Sigmoid colon (tissue), 7 donors: ENCODE data around the gene SSTR5. TPM values are rescaled to one million over a fixed set of nuclear protein-coding genes. Genes with fewer than 3 reads are reported as not detected.

Experiments used
- DNase-seq: peaks from one replicate; pipeline ENCODE4 v3.0.0-alpha.2; 2019
- H3K27ac ChIP-seq, 4 donors: fragments of 200-600 bp; sonication (generic); one replicate each; pipeline ENCODE4 v1.5.1; 2016 to 2019; ENCODE audit warnings: mild to moderate bottlenecking in 1 of 4
- H3K27me3 ChIP-seq, 3 donors: fragments of 200-600 bp; sonication (generic); one replicate each; pipeline ENCODE4 v1.5.1; 2019; ENCODE audit warnings: mild to moderate bottlenecking in 1 of 3
- H3K36me3 ChIP-seq, 4 donors: fragments of 200-600 bp; sonication (generic); one replicate each; pipeline ENCODE4 v1.5.1; 2016 to 2019
- H3K4me1 ChIP-seq, 4 donors: fragments of 200-600 bp; sonication (generic); one replicate each; pipeline ENCODE4 v1.5.1; 2017 to 2019
- H3K4me3 ChIP-seq, 4 donors: fragments of 200-600 bp; sonication (generic); one replicate each; pipeline ENCODE4 v1.5.1; 2017 to 2019; ENCODE audit warnings: mild to moderate bottlenecking in 2 of 4, moderate library complexity in 1 of 4
- H3K9me3 ChIP-seq, 4 donors: fragments of 200-600 bp in 3 of 4; sonication (generic) in 3 of 4; one replicate each; pipeline versions ENCODE4 v1.5.1 to v1.6.1; 2013 to 2019
- CTCF ChIP-seq, 4 experiments: fragments of 450-650 bp in 3 of 4; fragments of 200-600 bp in 1 of 4; IDR thresholded peaks; one replicate each; pipeline ENCODE4 v1.5.1; 2016 to 2019; ENCODE audit warnings: antibody characterized with exemption in 4 of 4, mild to moderate bottlenecking in 3 of 4, moderate library complexity in 2 of 4
- EP300 ChIP-seq, 4 donors: sonication (generic); formaldehyde crosslinking; IDR thresholded peaks; one replicate each; pipeline ENCODE4 v1.6.1; 2017; ENCODE audit warnings: antibody characterized with exemption in 4 of 4
- POLR2A ChIP-seq, 2 donors: fragments of 450-650 bp; IDR thresholded peaks; one replicate each; pipeline ENCODE4 v1.6.1; 2016; ENCODE audit warnings: antibody characterized with exemption in 2 of 2, mild to moderate bottlenecking in 2 of 2, moderate library complexity in 2 of 2
- POLR2AphosphoS5 ChIP-seq, 4 donors: sonication (generic); formaldehyde crosslinking; IDR thresholded peaks; one replicate each; pipeline ENCODE4 v1.6.1; 2017; ENCODE audit warnings: antibody characterized with exemption in 4 of 4
- WGBS, 2 donors: extraction: QIAGEN DNeasy Blood & Tissue Kit; methylation state at CpG; one replicate each; pipeline ENCODE4 v1.1.7; 2013; 5-methylcytosine and 5-hydroxymethylcytosine counted together
- intact Hi-C: fragments of 100-400 bp; cut with DNase I; formaldehyde crosslinking; loops from one replicate; pipeline ENCODE4 v1.15.1; 2023
- polyA plus RNA-seq, 3 donors: library from polyadenylated mRNA; stranded (reverse); fragments of 200-250 nt; gene quantifications; one replicate each; pipeline ENCODE4 v1.2.3, GENCODE V29; 2013
- total RNA-seq, 4 donors: library from RNA; depleted of rRNA; stranded (reverse); fragments of >200 nt; gene quantifications; one replicate each; pipeline ENCODE4 v1.1.0, GENCODE V29; 2016
- donor health status: healthy with polysubstance abuse.
- donor health status: Bipolar disorder and iron deficiency.
- donor health status: healthy.

Gene SSTR5
- total and polyA plus RNA-seq, 7 donors, result 0.04 TPM; not detected in 6

DNA sequence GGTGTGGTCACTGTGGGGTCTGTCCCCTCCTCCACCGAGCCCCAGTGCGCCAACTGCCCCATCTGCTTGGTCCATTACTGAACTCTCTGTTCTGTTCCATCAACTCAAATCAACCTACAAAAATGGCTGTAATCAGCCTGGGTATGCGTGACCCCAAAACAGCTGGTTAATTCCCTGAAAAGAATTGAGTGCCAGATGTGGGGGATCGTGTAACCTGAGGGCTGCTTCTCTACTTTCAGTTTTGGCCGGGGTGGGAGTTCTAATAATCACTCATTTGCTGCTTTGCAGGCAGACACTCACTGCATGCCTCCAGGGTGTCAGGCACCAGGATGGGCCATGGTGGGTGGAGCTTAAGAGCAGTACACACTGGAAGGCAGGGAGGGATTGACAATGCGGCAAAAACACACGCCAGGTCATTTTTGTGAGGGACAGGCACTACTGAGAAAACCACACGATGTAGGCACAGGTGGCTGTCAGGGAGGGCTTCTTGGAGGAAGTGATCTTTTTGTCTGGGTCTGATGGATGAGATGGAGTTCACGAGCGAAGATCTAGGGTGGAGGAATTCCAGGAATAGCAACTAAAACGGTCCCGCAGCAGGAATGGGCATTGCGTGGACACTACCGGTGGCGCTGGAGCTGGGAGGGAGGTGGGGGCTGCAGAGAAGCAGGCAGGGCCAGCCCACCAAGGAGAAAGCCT, 30.4 kb upstream of the SSTR5 start:
- Histone ChIP-seq H3K27me3 (peaks cover 30 to 92% (median 72%) of the 10 kb centered on the region in 3 donors), H3K9me3 (peaks cover 0 to 3% (median 0%) of the 10 kb centered on the region in 4 donors), H3K36me3 (no peaks in the 10 kb centered on the region), H3K27ac (no peak overlapping the region), H3K4me3 (no peak overlapping the region), H3K4me1 (peaks cover 0 to 13% (median 8%) of the 10 kb centered on the region in 4 donors)
- intact Hi-C loops, result no loop called here
- TF ChIP-seq POLR2AphosphoS5 (IDR thresholded peaks at IDR 0.05) (no peak), POLR2A (IDR thresholded peaks at IDR 0.05) (no peak), EP300 (IDR thresholded peaks at IDR 0.05) (no peak), CTCF (IDR thresholded peaks at IDR 0.05) (no peak)
- 88 to 90% methylated on average over 15 of the region's 15 CpGs for WGBS, 2 donors
- DNase-seq, result no peak

DNA sequence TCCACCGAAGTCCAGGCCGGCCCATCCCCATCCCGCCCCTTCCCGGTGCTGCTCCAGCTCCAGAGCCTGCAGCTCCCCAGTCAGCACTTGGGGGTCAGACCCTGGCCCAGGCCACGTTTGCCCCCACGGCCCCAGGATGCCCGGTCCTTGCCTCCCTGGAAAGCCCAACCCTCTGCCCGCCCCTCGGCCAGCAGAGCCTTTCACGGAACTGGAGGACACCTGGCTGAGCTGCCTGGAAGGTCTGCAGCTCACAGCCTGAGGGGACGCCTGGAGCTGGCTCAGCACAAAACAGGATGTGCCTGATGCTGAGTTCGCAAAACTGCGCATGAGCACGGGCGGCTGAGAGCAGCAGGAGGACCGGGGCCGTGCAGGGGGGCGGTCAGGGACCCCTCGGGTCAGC, 29.7 kb upstream of the SSTR5 start:
- H3K4me1 ChIP-seq, result peaks cover 0 to 13% (median 8%) of the 10 kb centered on the region in 4 donors
- H3K4me3 ChIP-seq, result no peak overlapping the region
- TF ChIP-seq CTCF (IDR thresholded peaks at IDR 0.05) (no peak), EP300 (IDR thresholded peaks at IDR 0.05) (no peak), POLR2AphosphoS5 (IDR thresholded peaks at IDR 0.05) (no peak), POLR2A (IDR thresholded peaks at IDR 0.05) (no peak)
- no peak overlapping the region for H3K27ac ChIP-seq
- 51 to 55% methylated on average over 19 of the region's 19 CpGs for WGBS, 2 donors
- peaks cover 30 to 90% (median 76%) of the 10 kb centered on the region in 3 donors for H3K27me3 ChIP-seq
- peaks cover 0 to 3% (median 0%) of the 10 kb centered on the region in 4 donors for H3K9me3 ChIP-seq
- intact Hi-C loops, result no loop called here
- DNase-seq, result no peak
- no peaks in the 10 kb centered on the region for H3K36me3 ChIP-seq

DNA sequence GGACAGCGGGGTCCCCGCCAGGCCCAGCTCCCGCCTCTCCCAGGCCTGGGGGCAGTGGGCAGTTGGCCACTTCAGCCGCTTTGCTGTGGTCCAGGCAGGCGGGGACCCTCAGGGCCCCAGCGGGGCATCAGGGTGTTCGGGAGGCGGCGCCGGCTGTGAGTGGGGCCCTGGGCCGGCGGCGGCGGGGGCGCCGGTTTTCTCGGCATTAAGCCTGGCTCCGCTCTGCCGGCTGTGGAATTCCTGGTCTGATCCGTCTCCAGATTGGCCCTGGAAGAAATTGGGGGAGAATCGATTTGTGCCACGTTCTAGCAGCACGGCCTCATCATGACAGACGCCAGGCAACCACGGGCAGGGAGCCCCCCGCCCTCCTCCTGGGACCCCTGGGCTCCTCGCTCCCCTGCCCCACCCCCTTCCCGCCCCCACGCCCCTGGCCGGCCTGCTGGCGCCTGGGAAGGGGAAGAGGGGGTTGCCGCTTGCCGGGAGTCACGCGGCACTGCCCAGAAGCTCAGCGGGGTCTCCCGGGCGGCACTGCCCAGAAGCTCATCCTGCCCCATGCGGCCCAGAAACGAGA, 28.6 kb upstream of the SSTR5 start:
- Histone ChIP-seq H3K36me3 (no peaks in the 10 kb centered on the region), H3K4me1 (peaks cover 0 to 13% (median 8%) of the 10 kb centered on the region in 4 donors), H3K27ac (no peak overlapping the region), H3K4me3 (no peak overlapping the region), H3K27me3 (peaks cover 27 to 90% (median 76%) of the 10 kb centered on the region in 3 donors), H3K9me3 (peaks cover 0 to 3% (median 0%) of the 10 kb centered on the region in 4 donors)
- WGBS, 2 donors, result 49 to 57% methylated on average over 40 of the region's 40 CpGs
- intact Hi-C loops, result no loop called here
- DNase-seq, result no peak
- TF ChIP-seq POLR2AphosphoS5 (IDR thresholded peaks at IDR 0.05), result no peak
- no peak for TF ChIP-seq EP300 (IDR thresholded peaks at IDR 0.05)
- no peak for TF ChIP-seq CTCF (IDR thresholded peaks at IDR 0.05)

GRCh38 chr16:1044460-1045309, 27.9 kb upstream of the SSTR5 start:
- H3K4me3 ChIP-seq, result no peak overlapping the region
- TF ChIP-seq POLR2AphosphoS5 (IDR thresholded peaks at IDR 0.05) (no peak), CTCF (IDR thresholded peaks at IDR 0.05) (no peak), EP300 (IDR thresholded peaks at IDR 0.05) (no peak), POLR2A (IDR thresholded peaks at IDR 0.05) (no peak)
- H3K36me3 ChIP-seq, result no peaks in the 10 kb centered on the region
- peaks cover 27 to 89% (median 69%) of the 10 kb centered on the region in 3 donors for H3K27me3 ChIP-seq
- peaks cover 0 to 3% (median 0%) of the 10 kb centered on the region in 4 donors for H3K9me3 ChIP-seq
- intact Hi-C loops, result no loop called here
- 51 to 66% methylated on average over 43 of the region's 43 CpGs for WGBS, 2 donors
- H3K27ac ChIP-seq, result no peak overlapping the region
- peaks cover 0 to 13% (median 8%) of the 10 kb centered on the region in 4 donors for H3K4me1 ChIP-seq
- no peak for DNase-seq
